K562 (cell line): ENCODE results near the gene XPNPEP1. TPM values are rescaled to one million over a fixed set of nuclear protein-coding genes. Genes with fewer than 3 reads are reported as not detected.
A peak's percentile ranks its signal among the peaks of the same experiment; 100 is the strongest.

Source experiments
- FIP1L1 ChIP-seq: fragments of 200-400 bp; formaldehyde crosslinking; IDR thresholded peaks from 2 replicates; pipeline ENCODE4 v1.6.1; 2018; ENCODE audit warnings: mild to moderate bottlenecking, low read depth, low read length; ENCODE audit not compliant: poor library complexity, severe bottlenecking
- LARP7 ChIP-seq: fragments of 450-650 bp; IDR thresholded peaks from 2 replicates; pipeline ENCODE4 v1.6.1; 2016
- MGA ChIP-seq: fragments of 450-650 bp; IDR thresholded peaks from 2 replicates; pipeline ENCODE4 v1.6.1; 2016; ENCODE audit warnings: mild to moderate bottlenecking, moderate library complexity
- NCOA4 ChIP-seq: fragments of 450-650 bp; IDR thresholded peaks from 2 replicates; pipeline ENCODE4 v1.6.1; 2018; ENCODE audit warnings: mild to moderate bottlenecking; ENCODE audit not compliant: partially characterized antibody
- NR2C2 ChIP-seq, 2 experiments: fragments of 200-800 bp in 1 of 2; sonication (Bioruptor generic) in 1 of 2; sonication (generic) in 1 of 2; formaldehyde crosslinking in 1 of 2; IDR thresholded peaks; 2 replicates each; pipeline versions ENCODE4 v1.6.1 to v1.8.0; 2016 to 2022; ENCODE audit warnings: mild to moderate bottlenecking in 1 of 2, missing compliant biosample characterization in 1 of 2, missing genetic modification characterization in 1 of 2, missing genetic modification reagents in 1 of 2
- TCF15 ChIP-seq: fragments of 250-450 bp; sonication (Bioruptor Pico); IDR thresholded peaks from 2 replicates; pipeline ENCODE4 v1.8.0; 2022; ENCODE audit warnings: moderate library complexity, mild to moderate bottlenecking, inconsistent platforms
- ZFX ChIP-seq: sonication (generic); formaldehyde crosslinking; IDR thresholded peaks from 2 replicates; pipeline ENCODE4 v1.8.0; 2022; ENCODE audit warnings: mild to moderate bottlenecking, missing genetic modification reagents, moderate library complexity
- ZNF184 ChIP-seq: sonication (generic); formaldehyde crosslinking; IDR thresholded peaks from 2 replicates; pipeline ENCODE4 v1.5.0; 2020; ENCODE audit warnings: missing genetic modification reagents
- ZNF609 ChIP-seq: sonication (generic); formaldehyde crosslinking; IDR thresholded peaks from 2 replicates; pipeline ENCODE4 v1.8.1; 2023; ENCODE audit warnings: missing genetic modification reagents, mild to moderate bottlenecking, borderline replicate concordance
- polyA plus RNA-seq, 8 experiments: library from polyadenylated mRNA; depleted of rRNA in 4 of 8; stranded (reverse) in 5 of 8; unstranded in 3 of 8; fragments of >200 nt; fragmentation: Nextera tagmentation in 2 of 8; fragmentation: Illumina TruSeq in 1 of 8; extraction: Ambion mirVana in 2 of 8; extraction: Trizol in 1 of 8; gene quantifications; 2 replicates each; pipeline versions ENCODE4 v1.2.1 to v1.2.3, GENCODE V29; 2011 to 2014; ENCODE audit warnings: inconsistent platforms in 1 of 8, missing spikeins in 1 of 8
- total RNA-seq, 7 experiments: library from RNA; depleted of rRNA in 6 of 7; stranded (reverse); fragments of >200 nt in 6 of 7; fragmentation: Illumina TruSeq in 2 of 7; extraction: Trizol in 2 of 7; gene quantifications; 2 replicates each; pipeline versions ENCODE4 v1.2.1 to v1.2.3, GENCODE V29; 2011 to 2021; ENCODE audit warnings: low replicate concordance in 1 of 7

The XPNPEP1 gene
- total and polyA plus RNA-seq, 9 of the 15 experiments (the other 6 are each of a cell fraction or from before 2014, with no cell fraction given), result 24.2 to 93.5 (median 40.1) TPM

DNA sequence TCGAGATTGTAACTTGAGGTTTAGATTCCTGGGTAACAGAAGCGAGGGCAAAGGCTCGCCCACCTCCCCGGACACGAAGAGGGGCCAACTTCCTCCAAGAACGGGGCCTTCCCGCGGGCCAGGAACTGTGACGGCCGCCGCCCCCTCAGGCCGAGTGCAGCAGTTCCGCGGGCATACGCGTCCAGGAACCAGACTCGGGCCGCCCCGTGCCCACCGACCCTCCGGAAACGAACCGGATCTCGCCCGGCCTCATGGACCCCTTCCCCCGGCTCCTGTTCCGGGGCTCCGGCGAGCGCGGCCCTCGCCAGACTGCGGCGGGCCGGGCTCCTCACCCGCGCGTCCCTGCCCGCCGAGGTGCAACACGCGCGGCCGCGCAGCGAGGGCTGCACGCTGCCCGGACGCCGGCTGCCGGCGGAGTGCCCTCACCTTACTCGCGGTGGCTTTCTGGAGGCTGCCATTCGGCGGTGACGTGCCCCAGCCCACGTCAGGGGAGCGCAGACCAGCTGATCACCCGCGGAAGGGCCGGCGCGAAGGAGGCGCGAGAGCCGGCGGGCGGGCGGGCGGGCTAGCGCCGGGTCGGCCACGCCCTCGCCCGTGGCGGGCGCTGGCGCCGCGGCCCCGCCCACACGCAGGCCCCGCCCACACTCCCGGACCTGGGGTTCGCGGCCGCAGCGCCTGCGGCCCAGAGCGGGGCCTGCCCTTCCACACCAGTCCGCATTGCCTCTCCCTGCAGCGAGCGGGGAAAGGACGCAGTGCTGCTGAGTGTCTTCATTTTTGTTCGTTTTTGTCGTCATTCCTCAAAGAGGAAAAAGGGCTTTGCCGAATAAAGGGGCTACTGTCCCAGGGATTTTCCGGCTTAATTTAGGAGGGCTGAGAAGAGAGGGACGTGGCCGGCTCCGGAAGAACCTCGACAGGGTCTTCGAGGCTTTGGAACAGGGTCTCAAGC lies at the start of gene XPNPEP1 (continued):
- TF ChIP-seq TCF15 (CRISPR knock-in tag), result no peak
- TF ChIP-seq ZFX (CRISPR knock-in tag), result peak; percentile 94
- TF ChIP-seq ZNF184 (CRISPR knock-in tag), result no peak
- no peak for TF ChIP-seq ZNF609 (CRISPR knock-in tag)
- no peak for TF ChIP-seq NR2C2 (CRISPR knock-in tag; IDR thresholded peaks at IDR 0.05)
- peak; percentile 57 for TF ChIP-seq NR2C2 (tag; IDR thresholded peaks at IDR 0.05)
- peak; percentile 31; the same call in 1 of the 2 replicates for TF ChIP-seq MGA
- TF ChIP-seq FIP1L1, result no peak
- TF ChIP-seq LARP7, result no peak
- TF ChIP-seq NCOA4, result no peak
